B cell (primary cell): ENCODE data around the gene USP6NL. TPM values are rescaled to one million over a fixed set of nuclear protein-coding genes. Genes with fewer than 3 reads are reported as not detected.

Experiments used
- ATAC-seq: fragments of 200-7000 bp; cut with Tn5 transposase; one replicate; pipeline ENCODE4 v1.10.0; 2021; ENCODE audit warnings: low read depth, mild to moderate bottlenecking, moderate number of reproducible peaks, moderate library complexity
- CTCF ChIA-PET: fragments of 350-600 bp; sonication (Branson Sonifier 250); formaldehyde crosslinking; loops from one replicate; lab custom pipeline; 2021; ENCODE audit warnings: antibody characterized with exemption, inconsistent platforms; lab: Charles Lee
- POLR2A ChIA-PET: fragments of 350-600 bp; sonication (Branson Sonifier 250); formaldehyde crosslinking; loops from one replicate; lab custom pipeline; 2021; ENCODE audit warnings: antibody characterized with exemption; lab: Charles Lee
- DNase-seq: peaks from one replicate; pipeline ENCODE4 v3.0.0; 2013
- H2AFZ ChIP-seq: 2 replicates; pipeline ENCODE4 v1.6.1; 2012; ENCODE audit warnings: mild to moderate bottlenecking, low read depth, low read length; ENCODE audit not compliant: insufficient read depth, poor library complexity, severe bottlenecking
- H3K27ac ChIP-seq, 2 donors: 1 replicate in 1 of 2; 2 replicates in 1 of 2; pipeline ENCODE4 v1.5.1; 2012 to 2013; ENCODE audit warnings: low read length in 2 of 2, mild to moderate bottlenecking in 2 of 2, moderate library complexity in 1 of 2
- H3K27me3 ChIP-seq, 4 experiments: fragments of 200-600 bp in 1 of 4; sonication (generic) in 1 of 4; replicated peaks in 1 of 4; 1 replicate in 2 of 4; 2 replicates in 2 of 4; pipeline versions ENCODE4 v1.6.1 to v1.7.0; 2013 to 2016; ENCODE audit warnings: low read length in 3 of 4, mild to moderate bottlenecking in 2 of 4, mixed read lengths in 1 of 4, moderate library complexity in 1 of 4; ENCODE audit not compliant: insufficient read depth in 4 of 4, control insufficient read depth in 3 of 4; ENCODE audit errors: control extremely low read depth in 1 of 4
- H3K36me3 ChIP-seq, 2 experiments: replicated peaks in 1 of 2; 1 replicate in 1 of 2; 2 replicates in 1 of 2; pipeline versions ENCODE4 v1.6.1 to v1.7.1; 2013; ENCODE audit warnings: low read length in 1 of 2; ENCODE audit not compliant: insufficient read depth in 2 of 2, control insufficient read depth in 1 of 2; ENCODE audit errors: control extremely low read depth in 1 of 2, extremely low read depth in 1 of 2
- H3K4me1 ChIP-seq, 2 donors: fragments of 200-600 bp in 1 of 2; sonication (generic) in 1 of 2; 1 replicate in 1 of 2; 2 replicates in 1 of 2; pipeline versions ENCODE4 v1.5.1 to v1.6.1; 2013 to 2017; ENCODE audit warnings: low read length in 2 of 2; ENCODE audit not compliant: control insufficient read depth in 2 of 2, insufficient read depth in 2 of 2
- H3K4me2 ChIP-seq: replicated peaks from 2 replicates; pipeline ENCODE3; 2012; ENCODE audit warnings: mild to moderate bottlenecking, low read depth, low read length; ENCODE audit not compliant: poor library complexity, severe bottlenecking
- H3K4me3 ChIP-seq, 5 experiments: fragments of 200-600 bp in 1 of 5; sonication (generic) in 1 of 5; 1 replicate in 3 of 5; 2 replicates in 2 of 5; pipeline versions ENCODE4 v1.5.1 to v1.7.0; 2011 to 2016; ENCODE audit warnings: low read length in 4 of 5, mild to moderate bottlenecking in 4 of 5, low read depth in 2 of 5, control low read depth in 1 of 5, moderate library complexity in 1 of 5; ENCODE audit not compliant: insufficient read depth in 1 of 5; ENCODE audit errors: control extremely low read depth in 1 of 5, extremely low read depth in 1 of 5
- H3K79me2 ChIP-seq: fragments of 200-600 bp; sonication (generic); one replicate; pipeline ENCODE4 v1.6.0; 2016; ENCODE audit warnings: low read length; ENCODE audit not compliant: control insufficient read depth, insufficient read depth
- H3K9ac ChIP-seq: fragments of 200-600 bp; sonication (generic); 2 replicates; pipeline ENCODE4 v1.6.1; 2017; ENCODE audit warnings: mild to moderate bottlenecking, low read length, moderate library complexity
- H3K9me3 ChIP-seq, 3 donors: one replicate each; pipeline versions ENCODE4 v1.6.1 to v1.7.1; 2013; ENCODE audit warnings: low read length in 2 of 3; ENCODE audit not compliant: control insufficient read depth in 2 of 3, insufficient read depth in 1 of 3; ENCODE audit errors: control extremely low read depth in 1 of 3
- H4K20me1 ChIP-seq: 2 replicates; pipeline ENCODE4 v1.6.0; 2012; ENCODE audit warnings: mild to moderate bottlenecking, low read length; ENCODE audit not compliant: insufficient read depth, control insufficient read depth, poor library complexity, severe bottlenecking
- H3K27ac Mint-ChIP-seq: one replicate; pipeline ENCODE4 v1.8.0; 2021; ENCODE audit warnings: mixed read lengths
- H3K27me3 Mint-ChIP-seq: one replicate; pipeline ENCODE4 v1.8.0; 2021; ENCODE audit warnings: mixed read lengths
- H3K4me1 Mint-ChIP-seq: one replicate; pipeline ENCODE4 v1.8.0; 2021; ENCODE audit warnings: mixed read lengths
- H3K4me3 Mint-ChIP-seq: one replicate; pipeline ENCODE4 v1.8.0; 2021; ENCODE audit warnings: mixed read lengths
- H3K9me3 Mint-ChIP-seq: one replicate; pipeline ENCODE4 v1.8.0; 2022; ENCODE audit warnings: mixed read lengths; ENCODE audit not compliant: insufficient read depth
- CTCF ChIP-seq: fragments of 200-600 bp; IDR thresholded peaks from one replicate; pipeline ENCODE4 v1.8.0; 2022; ENCODE audit warnings: antibody characterized with exemption, mild to moderate bottlenecking
- EZH2 ChIP-seq: IDR thresholded peaks from 2 replicates; pipeline ENCODE4 v1.6.1; 2012; ENCODE audit warnings: borderline replicate concordance, low read depth, mild to moderate bottlenecking, moderate library complexity, low read length; ENCODE audit not compliant: insufficient read depth, poor library complexity, severe bottlenecking
- WGBS: methylation state at CpG from one replicate; pipeline ENCODE4 v1.1.5; 2013; ENCODE audit warnings: missing lambda C conversion rate; ENCODE audit not compliant: insufficient coverage; 5-methylcytosine and 5-hydroxymethylcytosine counted together
- intact Hi-C: fragments of 100-400 bp; cut with micrococcal nuclease; formaldehyde crosslinking; loops from one replicate; pipeline ENCODE4 v1.10.0; 2022
- polyA plus RNA-seq: library from polyadenylated mRNA; depleted of rRNA; stranded (reverse); fragments of >200 nt; gene quantifications from 2 replicates; pipeline ENCODE4 v1.2.3, GENCODE V29; 2012
- total RNA-seq, 2 donors: library from RNA; stranded (reverse); fragments of 120-200 nt in 1 of 2; gene quantifications; 1 replicate in 1 of 2; 2 replicates in 1 of 2; pipeline versions ENCODE4 v1.2.3 to v1.2.4, GENCODE V29; 2013 to 2022

USP6NL gene
- total and polyA plus RNA-seq, 2 donors (not counting 1 experiment from before 2014, with no cell fraction given), result 27.0 to 61.5 TPM

GRCh38 chr10:11546581-11546980, 64.9 kb downstream of the USP6NL start:
- H3K9me3 ChIP-seq, result no peaks in the 10 kb centered on the region
- H3K27ac ChIP-seq, result no peak overlapping the region
- peaks cover 0 to 6% of the 10 kb centered on the region in 2 experiments for H3K36me3 ChIP-seq
- no peak overlapping the region for H2AFZ ChIP-seq
- H3K27me3 ChIP-seq, result no peaks in the 10 kb centered on the region
- no peak overlapping the region for H3K4me3 ChIP-seq
- H4K20me1 ChIP-seq, result peaks cover 5% of the 10 kb centered on the region
- Mint-ChIP-seq H3K4me3 (no peak overlapping the region), H3K4me1 (peaks cover 74% of the 10 kb centered on the region), H3K27me3 (no peaks in the 10 kb centered on the region), H3K9me3 (no peaks in the 10 kb centered on the region), H3K27ac (no peak overlapping the region)
- ChIA-PET POLR2A (no interaction called here), CTCF (no interaction called here)
- no CpG with 5 or more reads among the region's 4 CpGs for WGBS
- DNase-seq (no peak), ATAC-seq (no peak)
- H3K4me1 ChIP-seq, result peaks cover 37 to 50% of the 10 kb centered on the region in 2 donors
- H3K79me2 ChIP-seq, result peaks cover 100% of the 10 kb centered on the region
- intact Hi-C loops, result no loop called here
- TF ChIP-seq CTCF (no peak), EZH2 (no peak)
- H3K9ac ChIP-seq, result no peak overlapping the region
- H3K4me2 ChIP-seq, result no peak overlapping the region

- peaks cover 97% of the 10 kb centered on the region for H3K79me2 ChIP-seq
- no peak overlapping the region for H3K4me3 ChIP-seq
Observed at GRCh38 chr10:11541296-11541695, 70.2 kb downstream of the USP6NL start.

More at GRCh38 chr10:11541296-11541695, 70.2 kb downstream of the USP6NL start:
- TF ChIP-seq EZH2 (no peak), CTCF (no peak)
- Histone ChIP-seq H3K4me2 (no peak overlapping the region), H3K27me3 (no peaks in the 10 kb centered on the region), H3K4me1 (peaks cover 28 to 33% of the 10 kb centered on the region in 2 donors), H2AFZ (no peak overlapping the region), H3K36me3 (peaks cover 0 to 6% of the 10 kb centered on the region in 2 experiments), H4K20me1 (peaks cover 6% of the 10 kb centered on the region), H3K9ac (no peak overlapping the region), H3K9me3 (peaks cover 0 to 4% (median 0%) of the 10 kb centered on the region in 3 donors), H3K27ac (no peak overlapping the region)
- ChIA-PET CTCF (no interaction called here), POLR2A (no interaction called here)
- H3K9me3 Mint-ChIP-seq, result no peaks in the 10 kb centered on the region
- WGBS, result 100% methylated on average over 1 of the region's 3 CpGs
- DNase-seq, result no peak
- H3K4me1 Mint-ChIP-seq, result peaks cover 74% of the 10 kb centered on the region
- no peak overlapping the region for H3K4me3 Mint-ChIP-seq
- ATAC-seq, result no peak
- intact Hi-C loops, result no loop called here
- H3K27ac Mint-ChIP-seq, result no peak overlapping the region
- no peaks in the 10 kb centered on the region for H3K27me3 Mint-ChIP-seq
